Tibial nerve (tissue), 3 donors: Measurements from ENCODE around the gene LGSN.
A peak's percentile ranks its signal among the peaks of the same experiment; 100 is the strongest.

Experiments
- POLR2A ChIP-seq, 2 donors: fragments of 450-650 bp; IDR thresholded peaks; one replicate each; pipeline ENCODE4 v1.6.1; 2017; ENCODE audit warnings: antibody characterized with exemption in 2 of 2, mild to moderate bottlenecking in 2 of 2, moderate library complexity in 2 of 2
- TF ChIP-seq, protein P1 (sequence below), 5 experiments: fragments of 200-600 bp in 3 of 5; fragments of 450-650 bp in 2 of 5; sonication (generic) in 3 of 5; IDR thresholded peaks; one replicate each; pipeline ENCODE4 v1.5.1; 2016 to 2019; ENCODE audit warnings: antibody characterized with exemption in 5 of 5, mild to moderate bottlenecking in 3 of 5, moderate library complexity in 2 of 5

DNA sequence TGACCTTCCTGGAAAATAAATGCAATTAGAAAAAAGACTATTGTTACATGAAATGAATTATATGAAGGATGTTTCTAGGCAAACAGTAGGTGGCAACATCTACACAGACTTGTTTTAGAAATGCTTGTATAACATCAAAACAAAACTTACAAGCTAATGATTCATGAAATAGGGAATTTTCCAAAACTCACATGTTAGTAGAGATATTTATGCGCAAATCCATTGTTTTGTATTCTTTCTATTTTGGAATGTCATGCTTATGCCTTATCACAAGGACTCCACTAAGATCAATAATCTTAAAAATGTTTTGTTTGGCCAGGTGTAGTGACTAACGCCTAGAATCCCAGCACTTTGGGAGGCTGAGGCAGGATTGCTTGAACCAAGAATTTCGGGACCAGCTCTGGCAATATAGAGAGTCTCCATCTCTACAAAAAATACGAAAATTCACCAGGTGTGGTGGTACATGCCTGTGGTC is 32.3 kb upstream of the LGSN start:
- no peak for TF ChIP-seq POLR2A (IDR thresholded peaks at IDR 0.05)
- TF ChIP-seq, protein P1, sequence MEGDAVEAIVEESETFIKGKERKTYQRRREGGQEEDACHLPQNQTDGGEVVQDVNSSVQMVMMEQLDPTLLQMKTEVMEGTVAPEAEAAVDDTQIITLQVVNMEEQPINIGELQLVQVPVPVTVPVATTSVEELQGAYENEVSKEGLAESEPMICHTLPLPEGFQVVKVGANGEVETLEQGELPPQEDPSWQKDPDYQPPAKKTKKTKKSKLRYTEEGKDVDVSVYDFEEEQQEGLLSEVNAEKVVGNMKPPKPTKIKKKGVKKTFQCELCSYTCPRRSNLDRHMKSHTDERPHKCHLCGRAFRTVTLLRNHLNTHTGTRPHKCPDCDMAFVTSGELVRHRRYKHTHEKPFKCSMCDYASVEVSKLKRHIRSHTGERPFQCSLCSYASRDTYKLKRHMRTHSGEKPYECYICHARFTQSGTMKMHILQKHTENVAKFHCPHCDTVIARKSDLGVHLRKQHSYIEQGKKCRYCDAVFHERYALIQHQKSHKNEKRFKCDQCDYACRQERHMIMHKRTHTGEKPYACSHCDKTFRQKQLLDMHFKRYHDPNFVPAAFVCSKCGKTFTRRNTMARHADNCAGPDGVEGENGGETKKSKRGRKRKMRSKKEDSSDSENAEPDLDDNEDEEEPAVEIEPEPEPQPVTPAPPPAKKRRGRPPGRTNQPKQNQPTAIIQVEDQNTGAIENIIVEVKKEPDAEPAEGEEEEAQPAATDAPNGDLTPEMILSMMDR (IDR thresholded peaks at IDR 0.05) = peak in 3 of 5 experiments; percentile 23 to 33 (median 23)
